Spleen (tissue), 11 donors: ENCODE data around the gene PLXNB1. TPM values are rescaled to one million over a fixed set of nuclear protein-coding genes. Genes with fewer than 3 reads are reported as not detected.

Source experiments
- DNase-seq: peaks from one replicate; pipeline ENCODE4 v3.0.0-alpha.2; 2020
- H3K27ac ChIP-seq, 8 donors: fragments of 200-600 bp; sonication (generic) in 7 of 8; 1 replicate in 4 of 8; 2 replicates in 4 of 8; pipeline versions ENCODE4 v1.5.0 to v1.8.0; 2016 to 2021; ENCODE audit warnings: inconsistent platforms in 4 of 8, mild to moderate bottlenecking in 4 of 8, moderate library complexity in 1 of 8
- H3K27me3 ChIP-seq, 7 donors: fragments of 200-600 bp; sonication (generic) in 6 of 7; replicated peaks in 1 of 7; 1 replicate in 4 of 7; 2 replicates in 3 of 7; pipeline versions ENCODE4 v1.5.0 to v1.8.0; 2016 to 2021; ENCODE audit warnings: inconsistent platforms in 3 of 7, mild to moderate bottlenecking in 1 of 7
- H3K36me3 ChIP-seq, 6 donors: fragments of 200-600 bp; sonication (generic) in 5 of 6; 1 replicate in 4 of 6; 2 replicates in 2 of 6; pipeline versions ENCODE4 v1.5.0 to v1.8.0; 2016 to 2021; ENCODE audit warnings: inconsistent platforms in 2 of 6
- H3K4me1 ChIP-seq, 6 donors: fragments of 200-600 bp; sonication (generic) in 5 of 6; 1 replicate in 3 of 6; 2 replicates in 3 of 6; pipeline versions ENCODE4 v1.5.0 to v1.8.0; 2016 to 2021; ENCODE audit warnings: inconsistent platforms in 3 of 6
- H3K4me3 ChIP-seq, 8 donors: fragments of 200-600 bp; sonication (generic) in 7 of 8; 1 replicate in 4 of 8; 2 replicates in 4 of 8; pipeline versions ENCODE4 v1.5.0 to v1.8.0; 2016 to 2021; ENCODE audit warnings: inconsistent platforms in 4 of 8, mild to moderate bottlenecking in 4 of 8, moderate library complexity in 2 of 8
- H3K9me3 ChIP-seq, 8 donors: fragments of 200-600 bp; sonication (generic) in 7 of 8; 1 replicate in 4 of 8; 2 replicates in 4 of 8; pipeline versions ENCODE4 v1.5.0 to v1.8.0; 2016 to 2021; ENCODE audit warnings: inconsistent platforms in 4 of 8
- CTCF ChIP-seq, 11 experiments: fragments of 200-600 bp in 7 of 11; fragments of 450-650 bp in 4 of 11; sonication (generic) in 4 of 11; IDR thresholded peaks in 8 of 11; conservative IDR thresholded peaks in 3 of 11; 1 replicate in 7 of 11; 2 replicates in 4 of 11; pipeline versions ENCODE4 v1.4.0 to v1.8.0; 2016 to 2021; ENCODE audit warnings: antibody characterized with exemption in 11 of 11, inconsistent platforms in 4 of 11, mild to moderate bottlenecking in 1 of 11
- POLR2A ChIP-seq, 3 donors: fragments of 450-650 bp; IDR thresholded peaks; one replicate each; pipeline ENCODE4 v1.5.1; 2017; ENCODE audit warnings: antibody characterized with exemption in 3 of 3, mild to moderate bottlenecking in 1 of 3
- POLR2AphosphoS5 ChIP-seq, 3 donors: sonication (generic); formaldehyde crosslinking; IDR thresholded peaks; one replicate each; pipeline ENCODE4 v1.5.1; 2017; ENCODE audit warnings: antibody characterized with exemption in 3 of 3
- WGBS, 5 donors: extraction: QIAGEN DNeasy Blood & Tissue Kit in 3 of 5; methylation state at CpG; one replicate each; pipeline versions ENCODE4 v1.1.5 to v1.1.7; 2013 to 2018; 5-methylcytosine and 5-hydroxymethylcytosine counted together
- intact Hi-C: fragments of 100-400 bp; cut with DNase I; formaldehyde crosslinking; loops from one replicate; pipeline ENCODE4 v1.15.0; 2023; ENCODE audit warnings: low total_unique reads
- polyA plus RNA-seq, 3 donors: library from polyadenylated mRNA; stranded (reverse); fragments of 200-250 nt; gene quantifications; one replicate each; pipeline ENCODE4 v1.2.1, GENCODE V29; 2013
- total RNA-seq, 7 donors: library from RNA; depleted of rRNA in 3 of 7; stranded (reverse); fragments of >200 nt in 3 of 7; fragmentation: NEBNext Ultra II Directional in 4 of 7; extraction: Animal tissue kit (Norgen Biotek cat#: 25700) in 4 of 7; gene quantifications; one replicate each; pipeline versions ENCODE4 v1.1.0 to v1.2.1, GENCODE V29; 2016 to 2021
- donor health status: healthy with polysubstance abuse.
- donor health status: DM: no; HTN: no; CAD: no; lungs with moderate emphysema.
- donor health status: DM: no; HTN: no; CAD: no.
- donor health status: Bipolar disorder and iron deficiency.
- donor health status: healthy.
- donor health status: DM: no; HTN: no; CAD: no.
- donor health status: DM: yes; HTN: yes; CAD: no.

Gene PLXNB1
- total and polyA plus RNA-seq, 10 donors = 12.3 to 95.9 (median 54.2) TPM

DNA sequence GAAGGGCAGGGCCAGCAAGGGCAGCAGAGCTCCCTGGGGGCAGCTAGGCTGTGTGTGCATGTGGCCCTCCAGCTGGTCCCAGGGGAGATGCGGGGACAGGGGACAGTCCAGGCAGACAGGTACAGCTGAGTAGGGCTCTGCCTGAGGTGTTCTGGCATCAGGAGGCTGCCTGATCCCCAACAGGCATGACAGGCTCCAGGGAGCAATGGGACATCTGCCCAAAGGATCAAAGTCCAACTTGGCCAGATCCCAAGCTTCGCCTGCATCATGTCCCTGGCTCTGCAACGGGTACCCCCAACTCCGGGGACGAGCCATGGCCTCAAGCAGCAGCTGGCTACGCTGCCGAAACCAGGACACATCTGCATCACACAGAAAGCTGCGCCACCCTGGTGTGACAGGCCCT is 38.4 kb upstream of the PLXNB1 start:
- Histone ChIP-seq H3K27me3 (no peaks in the 10 kb centered on the region), H3K36me3 (peaks cover 0 to 66% (median 31%) of the 10 kb centered on the region in 6 donors), H3K4me3 (peak overlapping the region in 2 of 8 donors; percentile 58 to 92), H3K4me1 (peaks cover 59 to 88% (median 82%) of the 10 kb centered on the region in 6 donors), H3K27ac (peak overlapping the region; percentile 29 to 99 (median 97)), H3K9me3 (no peaks in the 10 kb centered on the region)
- TF ChIP-seq POLR2A (IDR thresholded peaks at IDR 0.05) = no peak
- peak in 2 of 3 donors; percentile 21 to 47 for TF ChIP-seq POLR2AphosphoS5 (IDR thresholded peaks at IDR 0.05)
- peak; percentile 73 for DNase-seq
- intact Hi-C loops = no loop called here
- 84 to 89% (median 85%) methylated on average over 3 to 8 of the region's 8 CpGs for WGBS, 5 donors

DNA sequence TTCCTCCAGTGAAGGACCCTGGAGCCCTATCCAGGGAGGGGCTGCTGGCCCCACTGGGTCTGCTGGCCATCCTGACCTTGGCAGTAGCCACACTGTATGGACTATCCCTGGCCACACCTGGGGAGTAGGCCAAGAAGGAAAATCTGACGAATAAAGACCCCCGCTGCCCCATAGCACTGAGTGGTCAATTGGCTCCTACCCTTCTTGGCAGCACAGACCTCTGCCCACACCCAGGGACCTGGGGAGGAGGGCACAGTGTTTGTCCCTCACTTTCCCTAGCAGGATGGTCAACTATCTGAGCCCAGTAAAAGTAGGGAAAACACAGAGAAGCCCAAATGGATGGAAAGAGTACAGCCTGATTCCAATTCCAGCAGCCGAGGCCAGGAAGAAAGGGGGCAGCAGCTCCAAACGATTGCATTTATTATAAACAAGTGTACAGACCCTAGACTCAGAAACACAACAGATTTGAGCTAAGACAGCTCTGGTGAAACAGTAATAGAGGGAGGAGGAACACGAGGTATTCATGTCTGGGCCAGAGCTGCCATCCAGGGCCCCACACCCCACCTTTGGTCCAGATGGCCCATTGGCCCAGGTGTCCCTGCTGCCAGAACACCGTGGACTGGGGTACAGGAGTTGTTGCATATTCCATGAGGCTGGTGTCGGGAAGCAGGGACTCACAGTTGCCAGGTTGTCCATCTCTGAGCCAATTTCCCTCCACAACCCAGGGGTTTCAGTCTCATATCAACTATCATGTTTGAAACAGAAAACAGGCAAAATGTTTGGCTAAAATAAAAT is 37.8 kb upstream of the PLXNB1 start:
- Histone ChIP-seq H3K27me3 (no peaks in the 10 kb centered on the region), H3K36me3 (peaks cover 0 to 73% (median 31%) of the 10 kb centered on the region in 6 donors), H3K4me1 (peaks cover 57 to 84% (median 78%) of the 10 kb centered on the region in 6 donors), H3K27ac (peak overlapping the region; percentile 92 to 99 (median 98)), H3K4me3 (peak overlapping the region; percentile 39 to 92 (median 67)), H3K9me3 (no peaks in the 10 kb centered on the region)
- WGBS, 5 donors = 58 to 85% (median 75%) methylated on average over 7 of the region's 7 CpGs
- peak; percentile 54 for DNase-seq
- intact Hi-C loops = no loop called here
- TF ChIP-seq CTCF (IDR thresholded peaks at IDR 0.05 in 8 of 11, conservative IDR thresholded peaks at IDR 0.05 in 3 of 11) (no peak), POLR2A (IDR thresholded peaks at IDR 0.05) (no peak), POLR2AphosphoS5 (IDR thresholded peaks at IDR 0.05) (no peak)

DNA sequence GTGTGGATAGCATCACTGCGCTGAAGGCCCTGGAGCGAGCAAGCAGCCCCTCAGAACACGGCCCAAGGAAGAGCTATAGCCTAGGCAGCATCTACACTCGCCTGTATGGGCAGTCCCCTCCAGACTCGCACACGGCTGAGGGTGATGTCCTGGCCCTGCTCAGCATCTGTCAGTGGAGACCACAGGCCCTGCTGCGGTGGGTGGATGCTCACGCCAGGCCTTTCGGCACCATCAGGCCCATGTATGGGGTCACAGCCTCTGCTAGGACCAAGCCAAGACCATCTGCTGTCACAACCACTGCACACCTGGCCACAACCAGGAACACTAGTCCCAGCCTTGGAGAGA is 37.2 kb upstream of the PLXNB1 start:
- Histone ChIP-seq H3K4me1 (peaks cover 57 to 80% (median 73%) of the 10 kb centered on the region in 6 donors), H3K27me3 (no peaks in the 10 kb centered on the region), H3K9me3 (no peaks in the 10 kb centered on the region), H3K36me3 (peaks cover 0 to 76% (median 31%) of the 10 kb centered on the region in 6 donors), H3K4me3 (peak overlapping the region; percentile 39 to 92 (median 67)), H3K27ac (peak overlapping the region; percentile 92 to 99 (median 98))
- intact Hi-C loops = no loop called here
- no peak for TF ChIP-seq POLR2A (IDR thresholded peaks at IDR 0.05)
- TF ChIP-seq CTCF (IDR thresholded peaks at IDR 0.05 in 8 of 11, conservative IDR thresholded peaks at IDR 0.05 in 3 of 11) = no peak
- TF ChIP-seq POLR2AphosphoS5 (IDR thresholded peaks at IDR 0.05) = no peak
- WGBS, 5 donors = 60 to 80% (median 66%) methylated on average over 3 to 9 of the region's 9 CpGs
- no peak for DNase-seq

- intact Hi-C loops = no loop called here
- no peaks in the 10 kb centered on the region for H3K9me3 ChIP-seq
- peak; percentile 27 to 71 (median 40) for TF ChIP-seq POLR2AphosphoS5 (IDR thresholded peaks at IDR 0.05)
- no peak for TF ChIP-seq CTCF (IDR thresholded peaks at IDR 0.05 in 8 of 11, conservative IDR thresholded peaks at IDR 0.05 in 3 of 11)
- TF ChIP-seq POLR2A (IDR thresholded peaks at IDR 0.05) = no peak
- peaks cover 53 to 75% (median 68%) of the 10 kb centered on the region in 6 donors for H3K4me1 ChIP-seq
- peak overlapping the region; percentile 39 to 92 (median 67) for H3K4me3 ChIP-seq
- DNase-seq = peak; percentile 86
- H3K36me3 ChIP-seq = peaks cover 0 to 81% (median 31%) of the 10 kb centered on the region in 6 donors
- no peaks in the 10 kb centered on the region for H3K27me3 ChIP-seq
- peak overlapping the region; percentile 92 to 99 (median 98) for H3K27ac ChIP-seq
- 0 to 18% (median 12%) methylated on average over 7 to 19 of the region's 19 CpGs for WGBS, 5 donors
These were observed 36.7 kb upstream of the PLXNB1 start for GRCh38 chr3:48466386-48467109.
